ENCODE measurements around the gene KLC3. TPM values are rescaled to one million over a fixed set of nuclear protein-coding genes. Genes with fewer than 3 reads are reported as not detected.

Gene KLC3
- under 0.01 TPM in 1 of 2 replicates, not detected in the other for total RNA-seq

DNA sequence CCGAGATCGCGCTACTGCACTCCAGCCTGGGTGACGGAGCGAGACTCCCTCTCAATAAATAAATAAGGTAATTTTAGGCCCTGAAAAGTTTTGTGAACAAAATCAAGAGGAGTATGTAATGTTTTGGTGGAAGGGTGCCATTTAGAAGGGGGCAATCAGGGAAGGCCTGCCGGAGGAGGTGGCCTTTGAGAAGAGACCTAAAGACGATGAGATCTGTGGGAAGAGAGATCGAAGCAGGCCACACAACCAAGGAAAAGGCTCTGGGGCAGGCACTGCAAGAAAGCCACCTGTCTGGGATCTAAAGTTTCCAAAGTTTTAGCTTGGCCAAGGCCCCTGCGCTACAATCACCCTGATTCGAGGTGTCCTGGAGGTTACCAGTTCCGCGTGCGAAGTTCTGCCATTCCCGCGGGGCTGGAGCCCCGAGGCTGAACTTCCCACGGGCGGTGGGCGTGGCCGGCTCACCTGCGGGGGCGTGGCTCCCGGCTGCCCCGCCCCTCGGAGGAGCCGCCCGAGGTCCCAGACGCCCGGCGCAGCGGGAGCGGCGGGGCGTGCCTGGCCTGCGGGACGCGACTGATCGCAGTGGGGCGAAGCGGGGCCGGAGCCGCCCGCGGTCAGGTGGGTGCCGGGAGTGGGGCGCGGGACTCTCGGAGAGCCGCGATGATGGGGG is at the start of gene KLC3:
TSS of gene KLC3 (plus strand) at position 519 of the 667 bp plus-strand sequence. CDS start 4,792 bp downstream, outside the sequence.

DNA sequence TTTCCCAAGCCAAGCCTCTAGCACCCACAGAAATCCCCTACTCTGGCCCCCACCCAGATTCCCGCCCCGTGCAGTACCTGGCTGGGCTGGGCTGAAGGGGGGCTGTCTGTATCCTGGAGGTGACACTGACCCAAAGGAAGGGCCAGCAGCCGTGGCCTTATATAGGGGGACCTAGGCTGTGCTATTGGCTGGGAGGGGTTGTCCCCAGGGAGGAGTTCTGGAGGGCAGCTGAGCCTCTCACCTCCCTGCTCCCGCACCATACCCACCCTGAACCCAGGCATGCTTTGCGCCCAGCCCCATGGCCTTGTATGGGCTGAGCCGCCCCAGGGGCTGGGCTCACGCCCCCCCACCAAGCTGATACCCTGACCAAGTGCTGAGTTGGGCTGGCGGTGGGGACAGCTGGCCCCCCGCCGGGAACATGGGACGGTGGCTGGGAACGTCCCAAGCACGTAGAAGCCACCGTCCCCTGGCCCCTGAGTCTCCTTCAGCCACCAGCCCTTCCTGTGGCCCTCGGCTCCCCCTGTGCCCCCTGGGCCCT is 17.7 kb upstream of the KLC3 start, which contains the start of gene CKM:
TSS of gene CKM (minus strand) at position 132 of the 538 bp plus-strand sequence. CDS start 3,162 bp downstream, outside the sequence.

DNA sequence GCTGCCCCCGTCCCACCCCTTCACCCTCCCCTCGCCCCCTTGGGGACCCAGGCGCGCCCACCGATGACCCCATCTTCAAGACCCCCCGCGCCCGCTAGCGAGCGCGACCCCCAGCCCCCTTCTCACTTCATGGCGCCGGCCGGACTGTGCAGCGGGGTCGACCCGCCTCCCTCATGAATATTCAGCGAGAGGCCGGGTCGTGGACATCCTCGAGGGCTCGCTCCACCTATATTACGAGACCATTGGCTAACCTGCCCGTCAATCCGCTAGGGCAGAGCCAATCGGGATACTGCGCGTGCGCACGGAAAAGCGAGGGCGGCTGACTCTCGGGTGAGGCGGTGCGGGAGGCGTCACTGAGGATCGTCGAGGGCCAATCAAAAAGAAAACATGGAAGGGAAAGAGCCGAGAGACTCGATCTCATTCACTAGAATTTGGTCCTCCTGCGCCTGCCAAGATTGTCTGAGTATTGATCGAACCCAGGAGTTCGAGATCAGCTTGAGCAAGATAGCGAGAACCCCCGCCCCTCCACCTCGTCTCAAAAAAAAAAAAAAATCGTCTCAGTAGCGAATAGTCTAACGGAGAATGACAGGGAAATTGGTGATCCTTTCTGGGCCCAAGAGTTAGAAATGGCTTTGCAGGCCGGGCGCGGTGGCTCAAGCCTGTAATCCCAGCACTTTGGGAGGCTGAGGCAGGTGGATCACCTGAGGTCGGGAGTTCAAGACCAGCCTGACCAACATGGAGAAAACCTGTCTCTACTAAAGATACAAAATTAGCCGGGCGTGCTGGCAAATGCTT is 30.1 kb downstream of the KLC3 start, which contains the start of gene ERCC2:
TSS of gene ERCC2 (minus strand) at position 164 of the 795 bp plus-strand sequence. CDS start at position 131, 33 bp downstream.

Other genes starting within 250 kb of the KLC3 start
- gene PPP1R37, start 247.6 kb upstream of the KLC3 start, total RNA-seq = 23.1 and 26.6 TPM in 2 replicates
- gene NKPD1, start 179.8 kb upstream of the KLC3 start, total RNA-seq = 0.30 and 0.32 TPM in 2 replicates
- 9.6 and 15.9 TPM in 2 replicates for gene TRAPPC6A, start 162.5 kb upstream of the KLC3 start, total RNA-seq
- 3.6 and 7.8 TPM in 2 replicates for gene BLOC1S3, start 162.0 kb upstream of the KLC3 start, total RNA-seq
- gene EXOC3L2, start 95.3 kb upstream of the KLC3 start, total RNA-seq = 1.1 and 4.2 TPM in 2 replicates
- 7.8 and 7.9 TPM in 2 replicates for gene MARK4, start 89.5 kb upstream of the KLC3 start, total RNA-seq
- gene CKM, start 17.9 kb upstream of the KLC3 start, total RNA-seq = not detected in 2 replicates
- gene ERCC2, start 29.8 kb downstream of the KLC3 start, total RNA-seq = 17.5 and 28.3 TPM in 2 replicates
- gene PPP1R13L, start 64.3 kb downstream of the KLC3 start, total RNA-seq = 2.9 and 4.2 TPM in 2 replicates
- gene POLR1G, start 65.9 kb downstream of the KLC3 start, total RNA-seq = 11.2 and 24.0 TPM in 2 replicates
- 72.2 and 100 TPM in 2 replicates for gene ERCC1, start 83.2 kb downstream of the KLC3 start, total RNA-seq
- gene FOSB, start 127.2 kb downstream of the KLC3 start, total RNA-seq = 0.15 and 0.32 TPM in 2 replicates
- 8.4 and 21.1 TPM in 2 replicates for gene RTN2, start 156.3 kb downstream of the KLC3 start, total RNA-seq
- 1.4 and 1.9 TPM in 2 replicates for gene PPM1N, start 157.7 kb downstream of the KLC3 start, total RNA-seq
- 135 and 170 TPM in 2 replicates for gene VASP, start 166.7 kb downstream of the KLC3 start, total RNA-seq
- 4.5 and 5.6 TPM in 2 replicates for gene OPA3, start 244.1 kb downstream of the KLC3 start, total RNA-seq